Mesenteric fat pad (tissue), 1 donor: ENCODE data around the gene PRG3. TPM values are rescaled to one million over a fixed set of nuclear protein-coding genes. Genes with fewer than 3 reads are reported as not detected.
"Not testable (repeated sequence)": the region's sequence is repeated elsewhere in the genome, so short reads cannot be mapped to it uniquely, and the experiment has no call there.

ENCODE experiments used
- DNase-seq: peaks from one replicate; pipeline ENCODE4 v3.0.0-alpha.2; 2020; ENCODE audit warnings: low spot score
- total RNA-seq: library from RNA; stranded (reverse); fragmentation: NEBNext Ultra II Directional; extraction: Animal tissue kit (Norgen Biotek cat#: 25700); gene quantifications from one replicate; pipeline ENCODE4 v1.2.1, GENCODE V29; 2021
- donor health status: DM: yes; HTN: yes; CAD: no.

Gene PRG3
- total RNA-seq, 1 donor from 2014 or later, result not detected

DNA sequence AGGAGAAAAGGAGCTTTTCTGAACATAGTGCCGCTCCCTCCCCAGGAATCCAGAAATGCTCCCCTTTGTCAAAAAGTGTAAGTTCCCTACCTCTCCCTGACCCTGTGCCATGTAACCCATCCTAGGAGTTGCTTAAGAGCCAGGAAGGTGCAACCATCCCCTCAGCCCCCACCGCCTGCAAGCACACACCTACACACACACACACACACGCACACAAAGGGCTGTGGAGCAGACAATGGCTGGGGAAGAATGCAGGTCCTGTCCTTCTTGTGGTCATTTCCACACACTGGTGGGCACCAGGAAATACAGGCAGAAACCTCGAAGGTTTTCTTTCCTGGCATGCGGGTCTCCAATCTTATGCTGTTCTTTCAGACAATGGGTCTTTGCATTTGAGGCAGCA lies 41.6 kb downstream of the PRG3 start:
- DNase-seq, result no peak

- DNase-seq, result no peak
Measured at GRCh38 chr11:57338142-57338541, 42.8 kb downstream of the PRG3 start, which contains the start of gene P2RX3. Gene P2RX3, plus strand, starts transcription at chr11:57338352. Its CDS starts 199 bp downstream, at chr11:57338551.

- DNase-seq, result not testable (repeated sequence)
Measured at GRCh38 chr11:57336856-57337255, 44.1 kb downstream of the PRG3 start.

DNA sequence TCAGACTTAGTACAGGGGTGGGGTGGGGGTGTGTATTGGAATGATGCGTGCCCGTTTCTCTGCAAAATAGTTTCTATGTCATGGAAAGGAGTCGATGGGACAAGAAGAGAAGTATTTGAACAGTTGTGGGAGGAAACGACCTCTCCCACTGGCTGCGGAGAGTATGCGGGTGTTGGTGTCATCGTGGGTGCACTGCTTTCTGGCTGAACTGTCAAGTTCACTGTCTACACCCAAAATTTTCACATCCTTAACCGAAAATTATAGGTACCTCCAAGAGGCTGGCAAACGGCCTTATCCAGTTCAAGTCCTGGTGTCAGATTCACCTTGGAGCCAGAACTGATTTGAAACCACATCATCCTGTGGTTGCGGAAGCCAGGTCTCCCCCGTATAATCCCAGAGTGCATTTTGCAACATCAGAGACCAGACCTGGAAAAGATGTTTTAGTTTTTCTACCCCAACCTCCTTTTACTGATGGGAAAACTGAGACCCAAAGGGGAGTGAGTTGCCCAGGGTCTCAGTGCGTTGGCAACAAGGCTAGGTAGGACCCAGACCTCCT lies 44.8 kb downstream of the PRG3 start:
- no peak for DNase-seq

DNA sequence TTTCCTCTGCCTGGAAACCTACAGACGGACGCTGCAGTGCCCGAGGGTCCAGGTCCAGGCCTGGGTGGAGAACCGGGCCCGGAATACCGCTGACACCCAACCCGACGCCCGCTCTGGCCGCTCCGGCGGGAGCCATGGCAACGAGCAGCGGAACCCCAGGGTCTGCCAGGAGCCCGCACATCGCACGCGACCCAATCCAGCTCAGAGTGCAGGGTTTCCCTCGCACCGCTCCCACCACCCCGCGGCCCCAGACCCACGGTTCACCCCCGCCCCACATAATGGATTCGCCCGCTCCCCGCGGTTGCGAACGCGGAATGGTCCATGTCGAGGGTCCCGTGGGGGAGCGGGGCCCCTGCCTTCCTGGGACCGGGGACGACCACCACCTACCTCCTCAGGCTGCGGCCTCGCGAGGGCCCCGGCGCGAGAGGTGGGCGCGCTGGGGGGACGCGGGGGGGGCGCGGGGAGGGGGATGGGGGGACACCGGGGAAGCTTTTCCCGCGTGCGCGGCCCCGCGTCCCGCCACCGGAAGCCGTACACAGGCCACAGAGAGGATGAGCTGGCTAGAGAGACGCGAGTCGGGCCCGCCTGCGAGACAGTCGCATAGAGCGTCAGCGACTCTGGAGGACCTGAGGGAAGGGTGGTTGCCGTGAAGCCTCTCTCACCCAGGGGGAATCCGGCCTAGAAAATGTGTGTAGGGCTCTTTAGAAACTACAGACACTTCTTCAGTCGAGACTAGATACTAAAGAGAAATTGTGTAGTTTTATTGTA lies 45.4 kb downstream of the PRG3 start, which contains the start of gene SSRP1:
SSRP1 (minus strand) TSS at position 550 of the 768 bp plus-strand sequence. CDS start 771 bp downstream, outside the sequence.
- DNase-seq, result peak; percentile 95

DNA sequence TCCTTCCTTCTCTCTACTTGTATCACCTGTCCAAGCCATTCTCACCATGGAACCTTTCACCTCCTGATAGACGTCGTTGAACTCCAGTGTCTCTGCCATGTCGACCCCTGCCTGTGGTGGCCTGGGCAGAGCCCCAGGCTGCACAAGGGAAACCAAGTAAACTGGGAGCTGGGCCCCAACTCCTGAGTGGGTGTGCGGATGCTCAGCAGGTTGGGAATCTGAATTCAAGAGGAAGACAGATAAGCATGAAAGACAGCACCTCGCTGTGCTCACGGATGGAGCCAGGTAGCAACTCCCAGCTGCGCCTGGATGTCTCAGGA lies 46.0 kb downstream of the PRG3 start:
- DNase-seq, result no peak

- no peak for DNase-seq
Measured at GRCh38 chr11:57332694-57333440, 48.1 kb downstream of the PRG3 start.

GRCh38 chr11:57331720-57332119 lies 49.2 kb downstream of the PRG3 start:
- no peak for DNase-seq

- no peak for DNase-seq
Measured at GRCh38 chr11:57330029-57330428, 50.9 kb downstream of the PRG3 start.

DNA sequence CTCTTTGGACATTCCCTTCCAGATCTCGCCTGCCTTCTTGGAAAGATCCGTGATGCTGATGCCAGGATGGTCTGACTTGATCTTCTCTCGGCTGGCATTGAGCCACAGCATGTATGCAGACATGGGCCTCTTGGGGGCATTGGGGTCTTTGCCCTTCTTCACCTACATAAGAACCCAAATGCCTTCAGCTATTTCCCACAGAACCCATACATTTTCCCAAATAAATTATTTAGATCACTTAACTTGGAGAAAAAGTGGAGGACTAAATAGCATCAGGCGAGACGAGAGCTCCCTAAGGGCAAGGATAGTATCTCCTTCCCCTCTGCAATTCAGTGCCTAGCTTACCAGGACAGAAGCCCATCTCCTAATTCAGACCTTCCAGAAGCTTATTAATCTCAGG lies 53.2 kb downstream of the PRG3 start:
- DNase-seq, result no peak

Other genes starting within 250 kb of the PRG3 start
- gene LRRC55, start 199.2 kb downstream of the PRG3 start, total RNA-seq, result not detected
- 13.7 TPM for gene APLNR, start 143.9 kb downstream of the PRG3 start, total RNA-seq
- gene TNKS1BP1, start 56.2 kb downstream of the PRG3 start, total RNA-seq, result 236 TPM
- gene SSRP1, start 45.3 kb downstream of the PRG3 start, total RNA-seq, result 54.0 TPM
- not detected for gene P2RX3, start 42.8 kb downstream of the PRG3 start, total RNA-seq
- 0.45 TPM for gene PRG2, start 9.5 kb upstream of the PRG3 start, total RNA-seq
- gene SLC43A3, start 46.0 kb upstream of the PRG3 start, total RNA-seq, result 95.1 TPM
- 2.8 TPM for gene RTN4RL2, start 79.4 kb upstream of the PRG3 start, total RNA-seq
- gene SLC43A1, start 134.6 kb upstream of the PRG3 start, total RNA-seq, result 8.4 TPM
- 48.0 TPM for gene TIMM10, start 149.6 kb upstream of the PRG3 start, total RNA-seq
- not detected for gene SMTNL1, start 156.4 kb upstream of the PRG3 start, total RNA-seq
- 51.9 TPM for gene UBE2L6, start 186.5 kb upstream of the PRG3 start, total RNA-seq
- gene SERPING1, start 216.5 kb upstream of the PRG3 start, total RNA-seq, result 516 TPM